ENCODE measurements around the gene GABBR2.

The GABBR2 gene

DNA sequence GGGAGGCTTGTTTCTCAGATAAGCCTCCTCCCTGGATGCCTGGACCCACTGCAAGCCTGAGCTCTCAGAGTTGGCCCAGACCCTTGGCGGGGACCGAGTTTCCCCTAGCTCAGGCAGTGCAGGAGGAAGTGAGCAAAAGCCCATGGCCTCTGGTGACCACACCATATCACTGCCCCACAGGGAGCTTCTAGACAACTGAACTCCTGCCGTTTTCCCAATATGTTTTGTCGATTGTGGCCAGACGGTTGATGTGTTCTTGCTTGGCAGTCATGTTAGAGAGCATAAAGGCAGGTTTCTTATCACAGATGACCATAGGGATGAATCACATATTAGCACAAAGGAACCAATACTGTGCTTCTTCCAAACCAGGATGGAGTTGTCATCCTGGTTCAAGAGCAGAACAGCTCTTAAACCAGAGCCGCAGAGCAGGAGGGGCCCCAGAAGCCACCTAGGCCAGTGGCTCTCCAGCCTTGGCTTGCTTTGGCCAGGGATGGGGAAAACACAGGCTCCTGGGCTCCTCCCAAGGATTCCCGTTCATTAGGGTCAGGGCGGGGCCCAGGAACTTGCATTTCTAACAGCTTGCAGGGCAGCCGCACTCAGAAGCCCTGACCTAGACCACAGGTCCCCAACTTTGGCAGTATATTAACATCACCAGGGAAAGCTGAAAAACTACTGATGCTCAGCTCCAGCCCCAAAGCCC lies 340.2 kb downstream of the GABBR2 start:
- peak in 1 of 14 donors; percentile 19 for DNase-seq

DNA sequence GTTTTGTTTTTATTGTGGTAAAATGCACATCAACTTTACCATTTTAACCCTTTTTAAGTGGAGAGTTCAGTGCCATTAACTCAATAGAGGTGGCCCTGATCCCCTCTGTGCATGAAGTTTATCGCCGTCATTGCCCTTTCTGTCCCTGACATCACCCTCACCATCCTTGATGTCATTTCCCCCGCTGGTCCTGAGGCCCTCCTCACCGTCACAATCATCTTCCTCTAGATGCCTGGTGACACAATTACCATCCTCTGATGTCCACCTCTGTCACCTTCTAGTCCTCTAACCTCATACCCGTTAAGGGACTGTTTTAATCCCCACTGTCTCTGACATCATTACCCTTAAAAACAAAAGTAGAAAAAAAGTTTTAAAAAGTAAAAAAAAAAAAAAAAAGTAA lies 340.8 kb downstream of the GABBR2 start:
- DNase-seq: no peak

DNA sequence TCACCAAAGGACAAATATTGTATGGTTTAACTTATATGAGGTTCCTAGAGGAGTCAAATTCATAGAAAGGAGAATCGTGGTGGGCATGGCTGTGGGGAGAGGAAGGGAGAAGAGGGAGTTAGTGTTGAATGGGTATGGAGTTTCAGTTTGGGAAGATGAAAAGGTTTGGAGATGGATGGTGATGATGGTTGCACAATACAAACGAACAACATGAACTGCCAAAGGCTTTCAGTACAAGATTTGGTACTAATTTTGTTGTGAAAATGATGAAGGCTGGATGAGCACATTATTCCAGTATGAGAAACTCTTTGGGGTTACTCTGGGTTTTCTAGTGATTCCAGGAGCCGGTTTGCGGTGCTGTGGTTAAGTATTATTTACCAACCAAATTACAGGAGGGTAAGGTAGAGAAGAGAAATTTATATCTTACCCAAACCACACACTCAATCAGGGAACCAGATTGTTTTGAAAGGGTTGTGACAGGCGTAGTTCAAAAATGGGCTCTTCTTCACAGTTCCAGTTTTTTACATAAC lies 341.3 kb downstream of the GABBR2 start:
- no peak for DNase-seq

DNA sequence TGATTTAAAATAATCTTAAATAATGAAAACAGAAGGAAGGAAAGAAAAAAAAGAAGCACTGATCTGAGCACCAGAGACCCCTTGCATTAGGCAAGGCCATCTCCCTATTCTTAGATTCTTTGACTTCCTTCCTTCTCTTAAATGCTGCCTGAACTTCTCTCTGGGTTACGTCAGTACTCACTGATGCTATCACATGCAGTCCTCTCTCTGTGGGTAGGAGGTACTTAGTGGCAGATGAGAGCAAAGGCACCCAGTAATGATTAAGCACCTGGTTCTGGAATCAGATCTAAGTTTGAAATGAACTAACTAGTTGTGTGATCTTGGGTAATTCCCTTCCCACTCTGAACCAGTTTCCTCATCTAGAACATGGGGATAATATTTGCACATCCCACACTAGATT lies 343.0 kb downstream of the GABBR2 start:
- no peak for DNase-seq

DNA sequence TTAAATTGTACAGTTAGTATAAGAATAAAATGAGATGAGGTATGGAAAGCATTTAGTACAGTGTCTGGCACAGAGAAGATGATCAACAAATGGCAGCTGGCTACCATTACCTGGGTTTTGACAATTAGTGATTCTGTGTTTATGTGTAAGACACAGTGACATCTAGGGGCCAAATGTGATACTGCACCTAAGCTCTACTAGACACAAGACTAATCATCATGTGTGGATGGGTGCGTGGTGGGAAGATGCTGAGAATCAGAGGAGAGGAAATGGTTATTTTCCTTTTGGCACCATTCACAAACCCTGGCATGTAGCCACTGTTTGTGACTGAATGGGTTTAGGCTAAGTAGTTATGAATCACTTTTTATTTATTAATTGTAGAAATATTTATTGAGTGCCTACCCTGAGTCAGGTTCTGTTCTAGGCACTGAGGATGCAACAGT lies 343.5 kb downstream of the GABBR2 start:
- no peak for DNase-seq

GRCh38 chr9:98364086-98364485 lies 344.6 kb downstream of the GABBR2 start:
- no peak for DNase-seq

DNA sequence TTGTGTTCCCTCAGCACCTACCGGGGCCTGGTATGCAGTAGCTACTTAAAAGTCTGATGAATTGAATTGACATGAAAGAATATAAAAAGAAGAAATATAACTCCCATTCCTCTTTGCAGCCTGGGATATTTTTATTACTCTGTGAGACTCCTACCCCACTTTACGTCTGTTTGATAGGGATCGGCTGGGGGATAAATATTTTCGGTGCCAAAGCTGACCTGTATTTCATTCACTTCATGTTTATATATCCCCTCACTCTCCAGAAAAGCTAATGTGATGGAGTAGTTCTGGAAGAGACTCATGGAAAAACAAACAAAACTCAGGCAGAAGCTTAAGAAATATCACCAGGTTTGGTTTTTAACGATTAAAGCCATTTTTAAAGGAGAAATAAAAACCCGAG lies 345.1 kb downstream of the GABBR2 start:
- no peak for DNase-seq

DNA sequence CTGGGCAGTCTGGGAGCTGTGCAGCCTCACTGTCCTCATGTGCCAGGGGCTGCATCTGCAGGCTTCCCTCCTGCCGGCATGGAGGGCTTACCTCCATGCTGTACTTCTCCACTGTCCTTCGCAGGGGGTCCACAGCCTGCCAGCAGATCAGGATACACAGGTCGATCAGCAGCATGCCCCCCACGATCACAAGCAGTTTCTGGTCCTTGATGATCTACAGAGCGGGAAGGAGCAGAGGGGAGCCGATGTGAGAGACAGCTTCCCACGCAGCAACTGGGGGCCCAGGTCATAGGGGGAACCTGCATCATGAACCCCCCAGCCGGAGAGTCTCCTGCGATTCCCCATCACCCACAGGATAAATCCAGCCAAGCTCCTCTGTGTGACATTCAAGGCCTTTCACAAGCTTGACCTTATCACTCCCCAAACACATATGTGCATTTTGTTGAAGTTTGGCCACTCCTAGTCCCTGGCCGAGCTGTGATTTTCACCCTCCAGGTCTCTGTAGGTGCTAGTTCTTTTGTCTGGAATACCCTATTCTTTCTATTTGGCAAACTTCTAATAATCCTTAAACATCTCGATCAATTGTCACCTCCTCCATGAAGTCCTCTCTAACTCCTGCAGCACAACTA lies 346.0 kb downstream of the GABBR2 start:
- DNase-seq: no peak

DNA sequence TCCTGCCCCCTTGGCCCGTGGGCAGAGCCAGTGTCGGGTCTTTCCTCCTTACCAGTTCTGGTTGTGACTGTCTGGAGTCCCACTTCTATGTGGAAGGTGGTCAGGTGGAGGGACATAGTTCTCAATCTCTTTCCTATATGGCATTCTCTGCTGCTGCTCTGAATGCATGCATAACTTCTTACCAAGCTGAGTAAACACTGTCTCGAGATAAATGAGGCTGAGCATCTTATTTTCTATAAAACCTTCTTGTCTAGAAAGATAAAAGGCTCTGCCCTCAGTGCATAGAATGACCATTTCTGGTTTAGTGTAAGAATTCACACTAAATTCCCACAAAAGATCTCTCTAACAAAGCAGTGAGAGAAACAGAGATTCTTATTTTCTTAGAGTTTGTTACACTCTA lies 347.1 kb downstream of the GABBR2 start:
- no peak for DNase-seq

DNA sequence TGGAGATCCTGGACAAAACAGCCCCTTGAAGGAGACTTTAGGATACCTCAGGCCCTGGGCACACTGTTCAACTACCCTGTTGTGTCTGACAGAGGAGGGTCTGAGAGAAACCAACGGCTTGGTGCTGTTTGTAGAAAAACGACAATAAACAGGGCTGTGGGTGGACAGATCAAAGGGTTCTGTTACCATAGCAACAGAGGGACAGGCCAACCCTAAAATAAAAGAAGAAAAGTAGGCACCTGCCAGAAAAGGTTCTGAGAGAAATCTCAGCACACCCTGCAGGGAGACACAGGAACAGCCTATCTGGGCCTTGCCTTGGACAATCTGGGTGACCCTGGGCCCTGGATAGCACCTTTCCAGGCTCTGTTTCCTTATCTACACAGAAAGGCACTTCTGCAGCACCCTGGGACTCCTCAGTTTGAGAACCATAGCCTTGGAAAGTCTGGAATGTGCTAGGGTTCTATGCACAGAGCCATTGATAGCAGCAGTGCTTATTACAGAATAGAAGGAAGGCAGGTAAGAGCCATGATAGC lies 348.5 kb downstream of the GABBR2 start:
- DNase-seq: no peak

DNA sequence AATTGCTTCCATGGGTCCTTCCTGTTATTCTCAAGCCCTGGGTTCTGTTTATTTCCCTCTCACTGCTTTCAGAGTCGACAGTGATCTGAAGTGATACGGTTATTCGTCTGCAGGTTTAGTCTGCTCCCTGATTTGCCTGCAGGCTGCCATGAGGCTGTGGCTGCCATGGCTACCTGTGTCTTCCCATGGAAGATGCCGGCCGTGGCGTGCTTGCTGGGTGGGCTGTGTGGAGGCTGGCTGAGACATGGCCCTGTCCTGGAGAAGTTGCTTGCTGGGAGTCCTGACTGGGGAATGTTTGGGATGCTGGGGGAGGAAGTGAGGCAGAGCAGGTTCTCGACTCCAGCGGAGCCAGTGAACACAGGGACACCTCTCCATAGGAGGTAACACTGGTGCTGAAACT lies 349.2 kb downstream of the GABBR2 start:
- DNase-seq: no peak

- DNase-seq: no peak
Measured at GRCh38 chr9:98357921-98358535, 350.7 kb downstream of the GABBR2 start.

DNA sequence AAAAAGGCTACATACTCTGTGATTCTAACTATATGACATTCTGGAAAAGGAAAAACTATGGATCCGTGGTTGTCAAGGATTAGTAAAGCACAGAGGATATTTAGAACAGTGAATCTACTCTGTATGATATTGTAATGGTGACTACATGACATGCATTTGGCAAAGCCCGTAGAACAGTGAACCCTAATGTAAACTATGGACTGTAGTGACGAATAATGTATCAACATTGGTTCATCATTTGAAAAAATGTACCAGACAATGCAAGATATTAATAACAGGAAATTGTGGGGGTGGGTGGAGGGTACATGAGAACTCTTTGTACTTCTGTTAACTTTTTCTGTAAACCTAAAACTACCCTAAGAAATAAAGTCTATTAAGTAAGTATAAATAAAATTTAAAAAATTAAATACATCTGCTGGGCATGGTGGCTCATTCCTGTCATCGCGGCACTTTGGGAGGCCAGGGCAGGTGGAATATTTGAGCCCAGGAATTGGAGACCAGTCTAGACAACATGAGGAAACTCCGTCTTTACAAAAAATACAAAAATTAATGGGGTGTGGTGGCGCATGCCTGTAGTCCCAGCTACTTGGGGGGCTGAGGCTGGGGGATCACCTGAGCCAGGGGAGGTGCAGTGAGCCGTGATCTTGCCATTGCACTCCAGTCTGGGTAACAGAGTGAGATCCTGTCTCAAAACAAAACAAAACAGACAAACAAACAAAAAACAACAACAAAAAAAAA lies 351.6 kb downstream of the GABBR2 start:
- no peak for DNase-seq

GRCh38 chr9:98356326-98356725 lies 352.4 kb downstream of the GABBR2 start:
- DNase-seq: no peak

DNA sequence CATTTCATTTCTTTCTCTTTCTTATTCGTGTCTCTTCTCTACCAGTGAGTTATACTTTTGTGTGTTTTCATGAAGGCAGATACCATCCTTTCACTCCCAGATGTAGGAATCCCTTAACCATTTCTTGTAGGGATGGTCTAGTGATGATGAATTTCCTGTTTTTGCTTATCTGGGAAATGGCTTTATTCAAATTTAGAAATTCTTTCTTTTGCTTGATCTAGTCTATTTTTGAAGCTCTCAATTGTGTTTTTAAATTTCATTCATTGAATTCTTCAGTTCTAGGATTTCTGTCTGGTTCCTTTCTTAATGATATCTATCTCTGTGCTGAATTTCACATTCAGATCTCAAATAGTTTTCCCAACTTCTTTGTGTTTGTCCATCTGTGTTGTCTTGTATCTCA lies 357.4 kb downstream of the GABBR2 start:
- DNase-seq: no peak

DNA sequence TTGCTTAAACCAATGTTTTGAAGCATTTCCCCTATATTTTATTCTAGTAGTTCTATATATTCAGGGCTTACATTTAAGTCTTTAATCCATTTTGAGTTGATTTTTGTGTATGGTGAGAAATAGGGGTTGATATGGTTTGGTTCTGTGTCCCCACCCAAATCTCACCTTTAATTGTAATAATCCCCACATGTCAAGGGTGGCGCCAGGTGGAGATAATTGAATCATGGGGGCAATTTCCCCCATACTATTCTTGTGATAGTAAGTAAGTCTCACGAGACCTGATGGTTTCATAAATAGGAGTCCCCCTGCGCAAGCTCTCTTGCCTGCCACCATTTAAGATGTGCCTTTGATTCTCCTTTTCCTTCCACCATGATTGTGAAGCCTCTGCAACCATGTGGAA lies 361.1 kb downstream of the GABBR2 start:
- DNase-seq: no peak

DNA sequence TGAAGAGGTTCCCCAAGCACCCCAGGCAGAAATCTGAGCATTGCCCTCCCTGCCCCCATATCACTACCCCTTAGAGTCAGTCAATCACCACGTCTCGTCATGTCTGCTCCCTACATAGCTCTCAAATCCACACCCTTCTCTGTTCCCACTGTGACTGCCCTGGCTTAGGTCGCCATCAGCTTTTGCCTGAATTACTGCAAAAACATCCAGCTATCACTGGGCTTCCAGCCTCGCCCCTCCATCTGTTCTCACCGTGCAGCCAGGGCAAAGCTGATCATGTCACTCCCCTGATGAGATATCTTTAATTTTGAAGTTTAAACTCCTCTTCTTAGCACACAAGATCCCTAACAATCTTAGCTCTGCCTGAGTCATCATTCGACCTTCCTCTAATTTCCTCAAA lies 363.7 kb downstream of the GABBR2 start:
- peak in 1 of 14 donors; percentile 19 for DNase-seq

DNA sequence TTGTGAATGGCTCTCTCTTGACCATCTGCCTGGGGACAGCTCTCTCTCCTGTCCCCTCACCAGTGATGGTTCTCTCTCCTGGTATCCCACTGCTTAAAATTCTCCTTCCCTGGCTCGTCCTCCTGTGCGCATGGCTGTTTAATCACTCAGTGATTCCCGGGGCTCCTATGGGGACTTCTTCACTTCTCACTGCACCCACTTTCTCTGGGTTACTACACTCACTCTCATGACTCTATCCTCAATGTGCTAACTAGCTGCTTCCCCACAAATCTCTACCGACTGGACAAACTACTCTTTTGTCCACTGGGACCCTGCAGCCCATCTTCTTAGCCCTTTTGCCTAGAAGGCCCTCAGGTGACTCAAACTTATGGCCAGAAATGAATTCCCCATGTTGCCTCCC lies 364.2 kb downstream of the GABBR2 start:
- no peak for DNase-seq

- no peak for DNase-seq
Measured at GRCh38 chr9:98342820-98343210, 365.9 kb downstream of the GABBR2 start.

DNA sequence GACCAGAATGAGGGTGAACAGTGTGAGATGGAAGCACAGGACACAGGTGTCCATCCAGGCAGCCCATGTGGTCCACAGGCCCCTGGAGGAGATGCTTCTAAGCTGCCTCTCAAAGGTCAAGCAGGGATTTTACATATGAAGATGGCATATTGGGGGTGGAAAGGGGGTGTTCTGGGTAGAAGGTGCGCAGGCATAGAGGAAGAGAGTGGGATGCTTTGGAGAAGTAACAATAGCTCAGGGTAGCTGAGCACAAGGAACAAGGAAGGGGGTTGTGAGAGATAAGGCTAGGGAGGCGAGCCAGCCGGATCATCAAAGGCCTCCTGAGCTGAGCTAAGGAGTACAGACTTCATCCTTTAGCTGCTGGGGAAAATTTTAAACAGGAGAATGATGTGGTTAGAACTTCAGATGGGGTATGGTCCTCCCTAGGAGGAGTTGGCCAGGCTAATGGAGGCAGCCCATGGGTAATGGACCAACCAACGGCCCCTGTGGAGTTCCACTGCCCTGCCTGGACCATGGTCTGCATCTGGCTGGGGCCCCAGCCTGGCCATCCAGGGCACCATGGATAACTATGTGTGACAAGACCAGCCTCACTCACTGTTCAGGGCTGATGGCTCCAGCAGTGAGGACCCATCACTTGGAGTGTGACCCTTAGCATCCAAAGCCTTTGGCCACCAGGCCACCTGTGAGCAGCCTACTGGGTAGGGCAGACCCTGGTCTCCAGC lies 366.5 kb downstream of the GABBR2 start:
- no peak for DNase-seq

DNA sequence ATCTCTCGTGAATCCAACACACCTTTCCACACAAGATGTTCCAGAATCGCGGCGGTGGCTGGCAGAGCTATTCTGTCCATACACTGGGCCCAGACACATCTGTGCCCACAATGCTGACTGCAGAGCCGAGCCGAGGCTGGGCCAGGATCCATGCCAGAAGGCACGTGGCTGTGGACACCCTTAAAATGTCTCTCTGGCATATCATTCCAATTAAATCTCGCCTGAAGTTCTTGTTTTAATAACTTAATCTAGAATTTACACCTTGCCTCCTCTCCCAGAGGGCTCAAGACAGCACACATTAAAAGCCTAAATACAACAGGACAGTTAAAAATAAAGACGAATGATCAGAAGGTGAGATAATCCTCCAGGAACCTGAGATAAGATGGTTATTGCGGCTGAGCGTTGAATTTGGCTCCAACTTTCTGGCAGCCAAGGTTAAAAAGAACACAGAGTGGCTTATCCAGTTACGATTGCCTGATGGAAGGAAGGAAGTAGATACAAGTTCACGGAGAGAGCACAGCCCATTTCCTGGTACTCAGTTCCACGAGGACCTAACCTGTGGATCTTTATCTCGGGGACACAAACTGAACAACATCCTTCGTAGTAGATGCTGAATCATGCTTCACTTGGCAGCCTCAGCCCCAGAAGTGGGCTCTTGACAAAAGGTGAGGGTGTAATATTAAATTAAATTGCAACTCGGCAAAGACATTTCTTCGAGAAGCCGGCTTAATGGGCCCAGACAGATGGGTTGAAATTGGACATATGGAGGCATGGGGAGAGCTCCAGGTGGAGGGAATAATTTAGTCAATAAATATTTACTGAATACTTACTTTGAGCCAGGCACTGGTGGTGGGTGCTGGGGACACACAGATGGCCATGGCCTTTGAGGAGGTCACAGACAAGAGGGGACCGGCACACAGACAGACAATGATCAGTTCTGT lies 367.3 kb downstream of the GABBR2 start:
- DNase-seq: peak in 1 of 14 donors; percentile 79
